HepG2 (cell line): ENCODE data around the gene RXYLT1. TPM values are rescaled to one million over a fixed set of nuclear protein-coding genes. Genes with fewer than 3 reads are reported as not detected.

Source experiments
- ATF7-NPFF ChIP-seq: sonication (generic); formaldehyde crosslinking; IDR thresholded peaks from 2 replicates; pipeline ENCODE4 v1.8.1; 2023; ENCODE audit warnings: mild to moderate bottlenecking, low read depth, missing genetic modification reagents, moderate library complexity
- CAMTA2 ChIP-seq: sonication (generic); formaldehyde crosslinking; IDR thresholded peaks from 2 replicates; pipeline ENCODE4 v1.4.0; 2020; ENCODE audit warnings: mild to moderate bottlenecking, missing genetic modification reagents, borderline replicate concordance
- CBFB ChIP-seq: sonication (generic); formaldehyde crosslinking; IDR thresholded peaks from 2 replicates; pipeline ENCODE4 v1.4.0; 2020; ENCODE audit warnings: missing genetic modification reagents
- CBX5 ChIP-seq: sonication (generic); formaldehyde crosslinking; IDR thresholded peaks from 2 replicates; pipeline ENCODE4 v1.4.0; 2020; ENCODE audit warnings: missing genetic modification reagents, borderline replicate concordance
- GTF2F1 ChIP-seq: fragments of 150-350 bp; IDR thresholded peaks from 2 replicates; pipeline ENCODE4 v1.6.1; 2014; ENCODE audit warnings: low read length
- MXD4 ChIP-seq: IDR thresholded peaks from 2 replicates; pipeline ENCODE4 v1.6.1; 2016; ENCODE audit warnings: mild to moderate bottlenecking, missing biosample characterization, missing genetic modification reagents
- NCOR1 ChIP-seq: fragments of 200-600 bp; sonication (generic); IDR thresholded peaks from 2 replicates; pipeline ENCODE4 v1.7.0; 2017; ENCODE audit warnings: antibody characterized with exemption, low read length, borderline replicate concordance
- NONO ChIP-seq, 2 experiments: fragments of 450-650 bp in 1 of 2; sonication (generic) in 1 of 2; formaldehyde crosslinking in 1 of 2; IDR thresholded peaks in 1 of 2; conservative IDR thresholded peaks in 1 of 2; 2 replicates each; pipeline versions ENCODE4 v1.6.1 to v1.8.0; 2017 to 2022; ENCODE audit warnings: mild to moderate bottlenecking in 1 of 2, missing genetic modification reagents in 1 of 2, moderate library complexity in 1 of 2
- REST ChIP-seq, 2 experiments: IDR thresholded peaks; 2 replicates each; pipeline ENCODE4 v1.6.1; 2011 to 2012; ENCODE audit warnings: low read length in 2 of 2, borderline replicate concordance in 1 of 2, low read depth in 1 of 2, mild to moderate bottlenecking in 1 of 2, moderate library complexity in 1 of 2
- SAP130 ChIP-seq: IDR thresholded peaks from 2 replicates; pipeline ENCODE4 v1.6.1; 2016; ENCODE audit warnings: low read depth
- TRAFD1 ChIP-seq: sonication (generic); formaldehyde crosslinking; IDR thresholded peaks from 2 replicates; pipeline ENCODE4 v1.5.1; 2020; ENCODE audit warnings: missing genetic modification reagents, mild to moderate bottlenecking, borderline replicate concordance
- ZBTB43 ChIP-seq: sonication (generic); formaldehyde crosslinking; conservative IDR thresholded peaks from 2 replicates; pipeline ENCODE4 v1.4.0; 2020; ENCODE audit warnings: missing genetic modification reagents
- ZFP36L1 ChIP-seq: sonication (generic); formaldehyde crosslinking; IDR thresholded peaks from 2 replicates; pipeline ENCODE4 v1.8.0; 2022; ENCODE audit warnings: mild to moderate bottlenecking, missing genetic modification reagents, moderate library complexity
- ZHX1 ChIP-seq: sonication (generic); formaldehyde crosslinking; IDR thresholded peaks from 2 replicates; pipeline ENCODE4 v1.8.1; 2022; ENCODE audit warnings: low read depth, mild to moderate bottlenecking, missing genetic modification reagents
- ZNF510 ChIP-seq: sonication (generic); formaldehyde crosslinking; IDR thresholded peaks from 2 replicates; pipeline ENCODE4 v1.4.0; 2020; ENCODE audit warnings: low read depth, mild to moderate bottlenecking, missing genetic modification reagents
- ZNF567 ChIP-seq: sonication (generic); formaldehyde crosslinking; IDR thresholded peaks from 2 replicates; pipeline ENCODE4 v1.8.1; 2023; ENCODE audit warnings: mild to moderate bottlenecking, missing genetic modification reagents, borderline replicate concordance
- ZNF580 ChIP-seq: IDR thresholded peaks from 2 replicates; pipeline ENCODE4 v1.6.1; 2016; ENCODE audit warnings: low read depth, borderline replicate concordance
- ZNF772 ChIP-seq: sonication (generic); formaldehyde crosslinking; IDR thresholded peaks from 2 replicates; pipeline ENCODE4 v1.5.0; 2020; ENCODE audit warnings: mild to moderate bottlenecking, missing genetic modification reagents
- polyA plus RNA-seq, 8 experiments: library from polyadenylated mRNA; depleted of rRNA in 3 of 8; stranded (reverse) in 7 of 8; unstranded in 1 of 8; fragments of >200 nt; fragmentation: Illumina TruSeq in 4 of 8; extraction: Trizol in 4 of 8; gene quantifications; 2 replicates each; pipeline versions ENCODE4 v1.2.1 to v1.2.3, GENCODE V29; 2011 to 2016; ENCODE audit warnings: low read depth in 4 of 8, missing spikeins in 1 of 8, mixed read lengths in 1 of 8; ENCODE audit not compliant: insufficient read depth in 1 of 8
- total RNA-seq, 5 experiments: library from RNA; depleted of rRNA; stranded (reverse); fragments of >200 nt; fragmentation: Illumina TruSeq; extraction: Trizol; gene quantifications; 2 replicates each; pipeline ENCODE4 v1.2.3, GENCODE V29; 2016; ENCODE audit warnings: low read depth in 1 of 5

Gene RXYLT1
- total and polyA plus RNA-seq, 2 of the 13 experiments (the other 11 are each of a cell fraction or from before 2014, with no cell fraction given): 8.3 to 15.5 TPM

- TF ChIP-seq TRAFD1 (CRISPR knock-in tag) (no peak), NONO (IDR thresholded peaks at IDR 0.05) (no peak), NONO (CRISPR knock-in tag; conservative IDR thresholded peaks at IDR 0.05) (peak; percentile 96), ZHX1 (peak; percentile 90; the same call in 1 of the 2 replicates), REST (IDR thresholded peaks at IDR 0.05; ENCODE audit: borderline replicate concordance in 1 of 2, low read depth in 1 of 2, low read length in 2 of 2) (peak in 1 of 2 experiments; percentile 17; a peak in 1 of 4 replicates), CBX5 (CRISPR knock-in tag) (peak; percentile 66; the same call in 1 of the 2 replicates), ZFP36L1 (CRISPR knock-in tag) (peak; percentile 49; the same call in 1 of the 2 replicates), ZNF580 (peak; percentile 59; the same call in 1 of the 2 replicates), GTF2F1 (no peak), ZBTB43 (peak; percentile 80; the same call in 1 of the 2 replicates), ZNF772 (peak; percentile 95), ATF7-NPFF (peak; percentile 87; the same call in 1 of the 2 replicates), CAMTA2 (CRISPR knock-in tag) (no peak), ZNF567 (CRISPR knock-in tag) (no peak), MXD4 (peak; percentile 94), NCOR1 (no peak), SAP130 (CRISPR knock-in tag) (peak; percentile 78), ZNF510 (peak; percentile 92; the same call in 1 of the 2 replicates), CBFB (CRISPR knock-in tag) (peak; percentile 85; the same call in 1 of the 2 replicates)
These were observed 64.1 kb downstream of the RXYLT1 start (continued) for GRCh38 chr12:63843721-63844390.
